Measurements from ENCODE around the gene TNFRSF8.
"Not testable (repeated sequence)": the region's sequence is repeated elsewhere in the genome, so short reads cannot be mapped to it uniquely, and the experiment has no call there.

Gene TNFRSF8

GRCh38 chr1:12063141-12064072 lies at the start of gene TNFRSF8:
TSS of gene TNFRSF8 (plus strand) at chr1:12063303. CDS start at chr1:12063599, 296 bp downstream.
- peak; percentile 36 for DNase-seq

- DNase-seq: no peak
These were observed 48.7 kb upstream of the TNFRSF8 start for GRCh38 chr1:12014141-12014991.

GRCh38 chr1:12015001-12015491 lies 48.1 kb upstream of the TNFRSF8 start:
- DNase-seq: no peak

- DNase-seq: no peak
These were observed 47.6 kb upstream of the TNFRSF8 start for GRCh38 chr1:12015499-12015898.

- DNase-seq: no peak
These were observed 46.9 kb upstream of the TNFRSF8 start for GRCh38 chr1:12016182-12016581.

GRCh38 chr1:12019858-12020509 lies 43.1 kb upstream of the TNFRSF8 start:
- DNase-seq: no peak

- no peak for DNase-seq
These were observed 41.5 kb upstream of the TNFRSF8 start for GRCh38 chr1:12021616-12022015.

GRCh38 chr1:12022036-12022435 lies 41.1 kb upstream of the TNFRSF8 start:
- DNase-seq: no peak

- DNase-seq: no peak
These were observed 36.5 kb upstream of the TNFRSF8 start for GRCh38 chr1:12026586-12026985.

- no peak for DNase-seq
These were observed 34.9 kb upstream of the TNFRSF8 start for GRCh38 chr1:12028248-12028647.

- no peak for DNase-seq
These were observed 34.1 kb upstream of the TNFRSF8 start for GRCh38 chr1:12028957-12029511.

GRCh38 chr1:12029720-12030339 lies 33.3 kb upstream of the TNFRSF8 start:
- no peak for DNase-seq

- peak; percentile 30 for DNase-seq
These were observed 31.8 kb upstream of the TNFRSF8 start for GRCh38 chr1:12031039-12031980.

- DNase-seq: no peak
These were observed 30.9 kb upstream of the TNFRSF8 start for GRCh38 chr1:12032161-12032621.

- not testable (repeated sequence) for DNase-seq
These were observed 29.7 kb upstream of the TNFRSF8 start for GRCh38 chr1:12033441-12033840.

GRCh38 chr1:12034381-12034801 lies 28.7 kb upstream of the TNFRSF8 start:
- DNase-seq: no peak

GRCh38 chr1:12035312-12035711 lies 27.8 kb upstream of the TNFRSF8 start:
- DNase-seq: no peak

GRCh38 chr1:12037486-12038355 lies 25.4 kb upstream of the TNFRSF8 start:
- DNase-seq: no peak

- no peak for DNase-seq
These were observed 24.5 kb upstream of the TNFRSF8 start for GRCh38 chr1:12038356-12039163.

Measured in CD4-positive, alpha-beta T cell treated with Interleukin-12 subunit alpha and Interleukin-12 subunit beta, for 1 hour (primary cell).